Peyer's patch (tissue), 4 donors: Measurements from ENCODE around the gene SCAMP2.

Experiments
- POLR2A ChIP-seq, 2 donors: fragments of 450-650 bp; IDR thresholded peaks; one replicate each; pipeline ENCODE4 v1.5.1; 2017; ENCODE audit warnings: antibody characterized with exemption in 2 of 2, mild to moderate bottlenecking in 2 of 2, moderate library complexity in 2 of 2
- TF ChIP-seq, protein P1 (sequence below), 6 experiments: fragments of 450-650 bp in 4 of 6; fragments of 200-600 bp in 2 of 6; sonication (generic) in 1 of 6; IDR thresholded peaks; one replicate each; pipeline ENCODE4 v1.5.1; 2017 to 2019; ENCODE audit warnings: antibody characterized with exemption in 6 of 6, mild to moderate bottlenecking in 3 of 6, moderate library complexity in 1 of 6

GRCh38 chr15:74809242-74809641 is 63.9 kb downstream of the SCAMP2 start:
- TF ChIP-seq, protein P1, sequence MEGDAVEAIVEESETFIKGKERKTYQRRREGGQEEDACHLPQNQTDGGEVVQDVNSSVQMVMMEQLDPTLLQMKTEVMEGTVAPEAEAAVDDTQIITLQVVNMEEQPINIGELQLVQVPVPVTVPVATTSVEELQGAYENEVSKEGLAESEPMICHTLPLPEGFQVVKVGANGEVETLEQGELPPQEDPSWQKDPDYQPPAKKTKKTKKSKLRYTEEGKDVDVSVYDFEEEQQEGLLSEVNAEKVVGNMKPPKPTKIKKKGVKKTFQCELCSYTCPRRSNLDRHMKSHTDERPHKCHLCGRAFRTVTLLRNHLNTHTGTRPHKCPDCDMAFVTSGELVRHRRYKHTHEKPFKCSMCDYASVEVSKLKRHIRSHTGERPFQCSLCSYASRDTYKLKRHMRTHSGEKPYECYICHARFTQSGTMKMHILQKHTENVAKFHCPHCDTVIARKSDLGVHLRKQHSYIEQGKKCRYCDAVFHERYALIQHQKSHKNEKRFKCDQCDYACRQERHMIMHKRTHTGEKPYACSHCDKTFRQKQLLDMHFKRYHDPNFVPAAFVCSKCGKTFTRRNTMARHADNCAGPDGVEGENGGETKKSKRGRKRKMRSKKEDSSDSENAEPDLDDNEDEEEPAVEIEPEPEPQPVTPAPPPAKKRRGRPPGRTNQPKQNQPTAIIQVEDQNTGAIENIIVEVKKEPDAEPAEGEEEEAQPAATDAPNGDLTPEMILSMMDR (IDR thresholded peaks at IDR 0.05), result no peak
- no peak for TF ChIP-seq POLR2A (IDR thresholded peaks at IDR 0.05)
